ENCODE data around the gene NIT2. TPM values are rescaled to one million over a fixed set of nuclear protein-coding genes. Genes with fewer than 3 reads are reported as not detected.

Gene NIT2
- total RNA-seq, 1 donor from 2014 or later = 24.7 TPM

GRCh38 chr3:100306695-100307094 lies 27.9 kb upstream of the NIT2 start:
- no peak for DNase-seq (ENCODE audit: low read depth)
- TF ChIP-seq CTCF (conservative IDR thresholded peaks at IDR 0.05; ENCODE audit: low read depth, low read length) = no peak
- H3K4me3 ChIP-seq (ENCODE audit: low read depth, low read length) = no peak overlapping the region

- TF ChIP-seq CTCF (conservative IDR thresholded peaks at IDR 0.05; ENCODE audit: low read depth, low read length) = no peak
- DNase-seq (ENCODE audit: low read depth) = no peak
These were observed 24.1 kb upstream of the NIT2 start for GRCh38 chr3:100310355-100310965.

GRCh38 chr3:100311011-100311410 lies 23.5 kb upstream of the NIT2 start:
- no peak for TF ChIP-seq CTCF (conservative IDR thresholded peaks at IDR 0.05; ENCODE audit: low read depth, low read length)
- DNase-seq (ENCODE audit: low read depth) = no peak
- H3K4me3 ChIP-seq (ENCODE audit: low read depth, low read length) = no peak overlapping the region

More at GRCh38 chr3:100310355-100310965, 24.1 kb upstream of the NIT2 start:
- no peak overlapping the region for H3K4me3 ChIP-seq (ENCODE audit: low read depth, low read length)

GRCh38 chr3:100316641-100317069 lies 17.9 kb upstream of the NIT2 start:
- TF ChIP-seq CTCF (conservative IDR thresholded peaks at IDR 0.05; ENCODE audit: low read depth, low read length) = peak; percentile 73
- no peak overlapping the region for H3K4me3 ChIP-seq (ENCODE audit: low read depth, low read length)
- DNase-seq (ENCODE audit: low read depth) = no peak

- DNase-seq (ENCODE audit: low read depth) = no peak
- TF ChIP-seq CTCF (conservative IDR thresholded peaks at IDR 0.05; ENCODE audit: low read depth, low read length) = no peak
These were observed 16.6 kb upstream of the NIT2 start for GRCh38 chr3:100317912-100318311.

GRCh38 chr3:100319951-100320350 lies 14.6 kb upstream of the NIT2 start:
- no peak overlapping the region for H3K4me3 ChIP-seq (ENCODE audit: low read depth, low read length)
- DNase-seq (ENCODE audit: low read depth) = no peak
- TF ChIP-seq CTCF (conservative IDR thresholded peaks at IDR 0.05; ENCODE audit: low read depth, low read length) = no peak

More at GRCh38 chr3:100317912-100318311, 16.6 kb upstream of the NIT2 start:
- H3K4me3 ChIP-seq (ENCODE audit: low read depth, low read length) = no peak overlapping the region

- DNase-seq (ENCODE audit: low read depth) = no peak
- TF ChIP-seq CTCF (conservative IDR thresholded peaks at IDR 0.05; ENCODE audit: low read depth, low read length) = no peak
- H3K4me3 ChIP-seq (ENCODE audit: low read depth, low read length) = no peak overlapping the region
These were observed 10.5 kb upstream of the NIT2 start for GRCh38 chr3:100324044-100324443.
